GM13977 (cell line): ENCODE data around the gene NPNT.
A peak's percentile ranks its signal among the peaks of the same experiment; 100 is the strongest.

Experiments used
- DNase-seq: peaks from one replicate; pipeline ENCODE4 v3.0.0; 2012; ENCODE audit warnings: low spot score
- CTCF ChIP-seq: IDR thresholded peaks from 2 replicates; pipeline ENCODE4 v1.5.1; 2012; ENCODE audit warnings: mild to moderate bottlenecking, control low read depth; ENCODE audit not compliant: insufficient read depth; ENCODE audit errors: extremely low read depth, missing control alignments
- in situ Hi-C: fragments of 300-500 bp; cut with MboI; formaldehyde crosslinking; loops from one replicate; pipeline ENCODE4 v1.12.0; 2022; ENCODE audit warnings: low sequenced_read_pairs, low pct_unique_long_range_greater_than_20kb, mixed read lengths, inconsistent platforms; ENCODE audit not compliant: unreplicated experiment

NPNT gene

GRCh38 chr4:105870963-105871362 lies 24.3 kb upstream of the NPNT start:
- no peak for TF ChIP-seq CTCF
- DNase-seq = no peak
- in situ Hi-C loops = no loop called here

GRCh38 chr4:105871997-105872396 lies 23.3 kb upstream of the NPNT start:
- in situ Hi-C loops = no loop called here
- no peak for DNase-seq
- no peak for TF ChIP-seq CTCF

- TF ChIP-seq CTCF = no peak
- in situ Hi-C loops = no loop called here
- no peak for DNase-seq
These were observed 20.0 kb upstream of the NPNT start for GRCh38 chr4:105875233-105875632.

GRCh38 chr4:105878668-105879067 lies 16.6 kb upstream of the NPNT start:
- DNase-seq = no peak
- no peak for TF ChIP-seq CTCF
- in situ Hi-C loops = no loop called here

GRCh38 chr4:105887508-105887907 lies 7.8 kb upstream of the NPNT start:
- TF ChIP-seq CTCF = no peak
- no peak for DNase-seq
- in situ Hi-C loops = no loop called here

- peak; percentile 56 for DNase-seq
- no peak for TF ChIP-seq CTCF
- in situ Hi-C loops = no loop called here
These were observed 551 bp downstream of the NPNT start for GRCh38 chr4:105895583-105896460.
